SHP77 (cell line): ENCODE data around the gene CELF1.
A peak's percentile ranks its signal among the peaks of the same experiment; 100 is the strongest.
"Not testable (repeated sequence)": the region's sequence is repeated elsewhere in the genome, so short reads cannot be mapped to it uniquely, and the experiment has no call there.

Source experiments
- DNase-seq, 2 experiments: peaks; one replicate each; lab custom pipeline; 2025; lab: John Stamatoyannopoulos, UW

Gene CELF1

DNA sequence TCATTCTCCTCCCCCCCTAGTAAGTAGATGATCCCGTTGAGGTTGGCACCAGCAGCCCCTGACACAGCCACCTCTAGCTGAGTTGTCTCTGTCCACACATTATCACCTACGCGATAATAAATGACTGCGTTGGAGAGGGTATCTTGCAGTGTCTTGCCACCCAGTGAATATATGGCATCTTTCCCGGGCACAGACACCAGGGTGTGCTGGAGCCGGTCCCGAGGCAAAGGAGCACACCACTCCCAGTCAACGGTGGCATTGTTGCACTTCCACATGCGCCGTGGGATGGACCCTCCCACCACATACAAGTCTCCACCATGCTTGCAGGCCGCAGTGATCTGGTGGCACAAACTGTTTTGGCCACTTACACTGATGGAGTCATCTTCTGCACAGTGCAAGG is 20.4 kb upstream of the CELF1 start:
- DNase-seq = no peak

GRCh38 chr11:47572715-47573255 is 19.9 kb upstream of the CELF1 start:
- no peak for DNase-seq

GRCh38 chr11:47571895-47572294 is 19.0 kb upstream of the CELF1 start:
- DNase-seq = no peak

GRCh38 chr11:47571357-47571729 is 18.4 kb upstream of the CELF1 start:
- DNase-seq = no peak

DNA sequence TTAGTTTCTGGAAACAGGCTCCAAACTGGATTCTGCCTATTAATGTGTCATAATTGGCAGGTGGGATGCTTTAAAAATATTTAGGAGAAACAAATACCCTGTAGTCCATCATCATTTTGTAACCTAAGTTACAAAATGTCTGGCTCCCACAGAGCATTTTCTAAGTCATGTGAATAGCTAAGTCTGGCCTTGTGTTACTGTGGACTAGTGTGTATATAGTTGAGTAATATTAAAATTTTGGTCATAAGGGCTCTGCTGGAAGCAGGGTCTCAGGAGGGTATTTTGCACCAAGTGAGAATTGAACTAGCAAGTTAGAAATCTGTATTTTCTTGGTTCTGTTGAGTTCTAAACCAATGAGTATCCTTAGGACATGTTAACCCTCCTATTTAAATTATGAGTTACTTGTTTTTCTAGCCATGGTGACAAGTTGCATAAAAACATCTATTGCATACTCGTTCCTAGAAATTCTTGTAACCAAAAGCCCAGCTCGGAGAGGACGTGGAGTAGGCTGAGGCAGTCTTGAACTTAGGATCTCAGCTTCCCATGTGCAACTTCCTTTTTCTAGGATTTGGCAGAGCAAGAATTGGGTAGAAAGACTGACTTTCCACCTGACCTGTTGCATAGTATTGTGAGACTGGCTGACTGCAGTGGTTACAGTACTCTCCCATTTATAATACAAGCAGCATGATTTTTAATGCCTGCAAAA is 17.9 kb upstream of the CELF1 start:
- DNase-seq = no peak

DNA sequence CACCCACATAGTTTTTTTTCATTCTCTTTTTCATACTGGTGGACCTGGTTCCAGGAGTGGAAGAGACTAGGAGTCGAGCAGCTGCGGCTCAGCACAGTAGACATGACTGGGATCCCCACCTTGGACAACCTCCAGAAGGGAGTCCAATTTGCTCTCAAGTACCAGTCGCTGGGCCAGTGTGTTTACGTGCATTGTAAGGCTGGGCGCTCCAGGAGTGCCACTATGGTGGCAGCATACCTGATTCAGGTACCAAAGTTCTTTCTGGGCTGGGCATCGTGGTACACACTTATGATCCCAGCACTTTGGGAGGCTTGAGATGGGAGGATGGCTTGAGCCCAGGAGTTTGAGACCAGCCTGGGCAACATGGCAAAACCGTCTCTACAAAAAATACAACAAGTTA is 16.7 kb upstream of the CELF1 start:
- no peak for DNase-seq

GRCh38 chr11:47566149-47566698 is 13.3 kb upstream of the CELF1 start:
- DNase-seq = peak in 1 of 2 experiments; percentile 7

DNA sequence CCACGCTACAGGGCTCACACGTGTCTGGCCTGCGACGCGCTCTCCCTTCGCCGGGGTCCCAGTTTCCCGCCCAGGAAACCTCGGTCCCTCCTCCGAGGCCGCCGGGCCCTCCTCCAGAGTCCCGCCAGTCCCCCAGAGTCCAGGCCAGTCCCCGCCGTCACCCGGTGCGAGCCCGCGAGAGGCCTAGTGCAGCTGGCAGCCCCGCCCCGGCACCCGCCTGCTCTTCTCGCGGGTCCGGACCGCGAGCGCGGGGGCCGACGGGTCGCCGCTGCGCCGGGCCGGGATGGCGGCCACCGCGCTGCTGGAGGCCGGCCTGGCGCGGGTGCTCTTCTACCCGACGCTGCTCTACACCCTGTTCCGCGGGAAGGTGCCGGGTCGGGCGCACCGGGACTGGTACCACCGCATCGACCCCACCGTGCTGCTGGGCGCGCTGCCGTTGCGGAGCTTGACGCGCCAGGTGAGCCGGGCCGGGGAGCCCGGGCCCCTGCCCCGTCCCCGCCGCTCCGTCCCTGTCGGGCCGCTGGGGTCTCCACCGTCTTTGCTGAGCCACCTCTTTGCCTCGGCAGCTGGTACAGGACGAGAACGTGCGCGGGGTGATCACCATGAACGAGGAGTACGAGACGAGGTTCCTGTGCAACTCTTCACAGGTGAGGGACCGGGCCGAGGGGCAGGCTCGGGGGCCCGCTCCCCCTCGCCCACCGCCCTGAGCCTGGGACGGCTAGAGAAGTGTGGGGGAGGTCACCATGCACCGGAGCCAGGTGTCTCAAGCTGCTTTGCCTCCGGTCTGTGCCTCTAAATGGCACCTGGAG is 12.6 kb upstream of the CELF1 start, which contains the start of gene PTPMT1:
Gene PTPMT1 (plus strand): TSS at position 260 of the 809 bp plus-strand sequence. CDS start 24 bp downstream, at position 284.
- peak; percentile 73 to 89 for DNase-seq

DNA sequence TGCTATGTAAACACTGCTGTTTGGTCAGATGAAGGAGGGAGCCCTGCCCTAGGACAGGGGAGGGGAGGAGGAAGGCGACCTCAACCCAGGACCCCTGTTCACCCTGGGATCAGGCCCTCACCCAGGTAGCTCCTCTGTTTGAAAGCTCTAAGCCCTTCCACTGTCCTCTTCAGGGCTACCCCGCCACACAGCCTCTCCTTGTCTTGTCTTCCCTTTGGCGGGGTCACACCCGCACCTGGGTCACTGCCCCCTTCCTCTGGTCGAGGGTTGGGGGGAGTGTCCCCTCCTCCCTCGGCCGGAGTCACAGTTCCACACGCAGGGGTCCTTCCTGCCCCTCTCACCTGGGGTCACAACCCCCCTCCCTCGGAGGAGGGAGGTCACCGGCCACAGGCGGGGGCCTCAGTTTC is 12.0 kb upstream of the CELF1 start:
- DNase-seq = no peak

GRCh38 chr11:47564366-47564765 is 11.4 kb upstream of the CELF1 start:
- not testable (repeated sequence) for DNase-seq

GRCh38 chr11:47562393-47562792 is 9.5 kb upstream of the CELF1 start:
- not testable (repeated sequence) for DNase-seq

DNA sequence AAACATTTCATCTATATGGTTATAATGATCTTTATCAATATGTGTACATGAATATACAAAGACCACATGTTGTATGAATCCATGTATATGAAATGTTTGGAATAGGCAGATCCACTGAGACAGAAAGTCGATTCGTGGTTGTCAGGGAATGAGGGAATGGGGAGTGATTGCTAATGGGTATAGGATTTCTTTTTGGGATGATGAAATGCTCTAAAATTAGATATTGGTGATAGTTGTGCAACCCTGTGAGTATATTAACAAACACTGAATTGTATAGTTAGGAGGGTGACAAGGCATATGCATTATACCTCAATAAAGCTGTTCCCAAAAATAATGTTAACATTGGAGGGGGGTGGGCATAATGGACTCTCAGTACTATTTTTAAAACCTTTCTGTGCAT is 7.5 kb upstream of the CELF1 start:
- no peak for DNase-seq

DNA sequence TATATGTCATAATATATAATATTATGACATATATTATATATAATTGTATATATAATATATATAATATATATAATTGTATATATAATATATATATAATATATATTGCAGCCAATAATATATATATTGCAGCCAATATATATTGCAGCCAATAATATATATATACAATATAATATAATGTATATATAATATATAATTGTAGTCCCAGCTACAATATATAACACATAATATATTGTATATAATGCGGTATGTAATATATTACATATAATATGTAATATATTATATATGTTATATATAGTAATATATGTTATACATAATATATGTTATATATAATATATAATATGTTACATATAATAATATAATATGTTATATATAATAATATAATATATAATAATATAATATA is 5.8 kb upstream of the CELF1 start:
- DNase-seq = no peak

DNA sequence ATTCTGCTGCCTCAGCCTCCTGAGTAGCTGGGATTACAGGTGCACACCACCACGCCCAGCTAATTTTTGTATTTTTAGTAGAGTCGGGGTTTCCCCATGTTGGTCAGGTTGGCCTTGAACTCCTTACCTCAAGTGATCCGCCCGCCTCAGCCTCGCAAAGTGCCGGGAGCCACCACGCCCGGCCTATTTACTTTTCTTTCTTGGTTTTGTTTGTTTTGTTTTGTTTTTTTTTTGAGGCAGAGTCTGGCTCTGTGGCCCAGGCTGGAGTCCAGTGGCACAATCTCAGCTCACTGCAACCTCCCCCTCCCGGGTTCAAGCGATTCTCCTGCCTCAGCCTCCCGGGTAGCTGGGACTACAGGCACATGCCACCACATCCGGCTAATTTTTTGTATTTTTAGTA is 4.1 kb upstream of the CELF1 start:
- not testable (repeated sequence) for DNase-seq

DNA sequence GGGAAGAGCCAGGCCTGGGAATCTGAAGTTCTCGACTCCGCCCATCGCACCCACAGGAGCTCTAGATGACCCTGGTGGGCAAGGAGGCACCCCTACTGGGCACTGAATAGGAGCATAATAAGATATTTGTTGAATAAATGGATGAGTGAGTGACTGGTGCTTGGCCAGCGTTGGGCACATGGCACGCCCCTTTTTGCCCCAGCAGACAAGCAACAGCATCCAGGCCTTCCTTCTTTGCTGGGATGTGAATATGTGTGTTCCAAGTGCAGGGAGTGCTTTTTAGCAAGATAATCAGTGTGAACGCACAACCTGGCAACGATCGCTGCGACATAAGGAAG is 443 bp upstream of the CELF1 start:
- no peak for DNase-seq

GRCh38 chr11:47552056-47552565 is 821 bp downstream of the CELF1 start:
- peak in 1 of 2 experiments; percentile 39 for DNase-seq

DNA sequence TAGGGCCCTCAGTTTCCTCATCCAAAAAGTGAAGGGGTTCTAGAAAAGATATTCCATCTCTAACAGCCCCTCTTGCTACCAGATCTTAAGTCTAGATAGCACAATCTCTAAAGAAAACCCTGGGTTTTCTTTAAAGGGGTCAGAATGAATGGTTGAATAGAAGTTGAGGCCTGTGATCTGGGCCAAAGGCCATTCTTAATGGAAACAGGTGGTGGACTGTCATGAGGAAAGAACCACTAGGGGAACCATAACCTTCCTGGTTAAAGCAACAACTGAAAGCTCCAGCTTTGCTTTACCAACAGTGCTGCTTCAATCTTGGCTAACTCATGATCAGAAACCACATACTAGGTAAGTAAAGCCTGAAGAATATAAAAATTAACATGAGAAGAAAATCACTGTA is 1.8 kb downstream of the CELF1 start:
- peak; percentile 5 to 12 for DNase-seq

- no peak for DNase-seq
Measured at GRCh38 chr11:47550288-47551047, 2.5 kb downstream of the CELF1 start.

DNA sequence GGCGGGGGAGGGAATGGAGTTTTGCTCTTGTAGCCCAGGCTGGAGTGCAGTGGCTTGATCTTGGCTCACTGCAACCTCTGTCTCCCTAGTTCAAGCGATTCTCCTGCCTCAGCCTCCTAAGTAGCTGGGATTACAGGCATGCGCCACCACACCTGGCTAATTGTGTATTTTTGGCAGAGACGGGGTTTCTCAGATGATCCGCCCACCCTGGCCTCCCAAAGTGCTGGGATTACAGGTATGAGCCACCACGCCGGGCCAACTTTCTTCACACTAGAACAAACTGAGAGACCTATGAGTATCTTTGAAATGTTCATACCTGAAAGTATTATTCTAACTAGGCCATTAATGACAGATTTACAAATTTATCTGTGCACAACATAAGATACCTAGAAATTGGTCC is 6.7 kb downstream of the CELF1 start:
- not testable (repeated sequence) for DNase-seq

- DNase-seq = no peak
Measured at GRCh38 chr11:47545298-47545697, 7.6 kb downstream of the CELF1 start.

- no peak for DNase-seq
Measured at GRCh38 chr11:47541070-47541469, 11.9 kb downstream of the CELF1 start.

DNA sequence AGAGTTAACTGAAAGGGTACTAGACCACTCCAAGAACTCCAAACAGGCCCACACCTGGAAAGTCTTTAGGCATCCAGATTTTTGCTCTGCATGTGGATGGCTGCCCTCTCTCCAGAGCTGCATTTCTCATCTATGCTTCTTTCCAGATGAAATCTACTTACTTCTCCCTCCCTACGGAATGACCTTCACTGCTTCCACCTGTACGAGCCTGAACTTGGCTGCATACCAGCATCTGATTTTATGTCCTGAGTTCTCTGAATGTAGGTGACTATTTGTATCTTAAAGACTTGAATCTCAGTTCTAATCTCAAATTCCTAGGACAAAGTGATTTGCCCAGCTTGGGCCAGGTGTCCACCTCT is 13.3 kb downstream of the CELF1 start:
- DNase-seq = no peak
